DMS53 (cell line): ENCODE data around the gene CREM.
"Not testable (repeated sequence)": the region's sequence is repeated elsewhere in the genome, so short reads cannot be mapped to it uniquely, and the experiment has no call there.

Experiments used
- DNase-seq: peaks from one replicate; lab custom pipeline; 2025; lab: John Stamatoyannopoulos, UW

CREM gene

DNA sequence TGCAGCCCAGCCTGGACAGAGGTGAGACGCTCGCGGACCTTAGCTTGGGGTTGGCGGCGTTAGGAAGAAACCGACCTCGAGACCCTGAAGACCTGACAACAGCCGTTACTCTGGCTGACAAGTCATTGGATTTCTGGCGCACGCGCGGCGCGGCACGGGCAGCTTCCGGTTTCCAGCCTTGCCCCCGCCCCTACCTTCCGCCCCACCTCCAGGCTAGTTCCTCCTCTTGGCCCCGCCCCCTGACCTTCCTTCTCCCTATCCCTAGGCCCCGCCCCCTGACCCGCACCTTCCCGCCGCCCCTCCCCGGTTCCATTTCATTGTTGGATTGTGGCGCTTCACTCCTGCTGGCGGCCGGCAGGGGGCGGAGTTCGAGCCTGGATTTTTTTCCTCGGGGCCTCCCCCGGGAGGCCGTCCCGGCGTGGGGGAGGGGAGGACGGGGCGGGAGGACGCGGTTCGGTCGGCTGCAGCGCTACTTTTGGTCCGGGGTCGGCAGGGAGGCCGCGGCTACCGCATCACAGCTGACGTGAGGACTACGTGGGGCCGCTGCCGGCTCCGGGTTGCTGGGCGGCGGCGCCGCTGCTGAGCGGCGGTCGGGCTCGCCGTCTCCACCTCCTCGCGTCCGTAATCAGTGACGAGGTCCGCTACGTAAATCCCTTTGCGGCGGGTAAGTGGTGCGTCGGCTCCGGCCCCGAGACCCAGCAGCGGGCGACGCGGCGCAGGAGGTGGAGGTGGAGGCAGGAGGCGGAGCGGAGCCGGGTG is at the start of gene CREM:
CREM (plus strand) TSS at position 317 of the 759 bp plus-strand sequence. CDS start 10,990 bp downstream, outside the sequence.
- DNase-seq, result peak; percentile 99

DNA sequence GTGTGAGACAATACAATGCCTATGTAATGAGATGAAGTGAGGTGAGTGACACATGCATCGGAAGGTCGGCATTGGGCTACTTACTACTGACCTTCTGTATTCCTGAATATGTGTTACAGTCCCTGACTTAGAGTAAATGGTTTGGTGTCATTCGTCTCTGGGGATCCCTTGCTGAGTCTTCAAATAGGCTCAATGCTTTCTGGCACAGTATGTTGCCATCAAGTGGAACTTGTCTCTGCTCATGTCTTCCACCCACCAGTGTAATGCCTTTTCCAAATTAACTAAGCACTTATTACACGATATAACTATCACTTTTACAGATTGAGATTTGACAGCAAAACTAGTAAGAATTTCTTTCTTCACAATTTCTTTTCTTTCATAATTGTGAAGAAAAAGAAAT is 47.4 kb upstream of the CREM start:
- no peak for DNase-seq

DNA sequence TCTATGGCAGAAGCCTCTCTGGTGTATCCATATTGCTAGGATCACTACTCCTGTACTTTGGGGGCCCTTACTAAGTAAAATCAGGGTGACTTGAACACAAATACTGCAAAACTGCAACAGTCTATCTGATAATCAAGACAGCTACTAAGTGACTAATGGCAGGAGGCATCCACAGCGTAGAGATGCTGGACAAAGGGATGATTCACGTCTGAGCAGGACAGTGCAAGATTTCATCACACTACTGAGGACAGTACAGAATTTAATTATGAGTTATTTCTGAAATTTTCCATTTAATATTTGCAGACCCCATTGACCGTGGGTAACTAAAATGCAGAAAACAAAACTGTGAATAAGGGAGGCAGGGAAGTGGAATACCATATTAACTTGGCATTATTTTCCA is 46.9 kb upstream of the CREM start:
- no peak for DNase-seq

DNA sequence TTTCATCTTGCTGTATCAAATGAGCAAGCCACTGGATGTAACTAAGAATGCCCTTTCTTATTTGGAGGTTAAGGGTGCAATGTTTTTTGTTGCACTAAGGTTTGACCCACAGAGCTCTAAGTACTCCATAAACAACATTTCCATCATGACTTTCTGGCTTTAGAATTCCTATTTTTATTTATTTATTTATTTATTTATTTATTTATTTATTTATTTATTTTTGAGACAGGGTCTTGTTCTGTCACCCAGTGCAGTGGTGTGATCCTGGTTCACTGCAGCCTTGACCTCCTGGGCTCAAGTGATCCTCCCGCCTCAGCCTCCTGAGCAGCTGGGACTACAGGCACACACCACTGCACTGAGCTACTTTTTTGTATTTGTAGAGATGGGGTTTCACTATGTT is 46.4 kb upstream of the CREM start:
- DNase-seq, result not testable (repeated sequence)

DNA sequence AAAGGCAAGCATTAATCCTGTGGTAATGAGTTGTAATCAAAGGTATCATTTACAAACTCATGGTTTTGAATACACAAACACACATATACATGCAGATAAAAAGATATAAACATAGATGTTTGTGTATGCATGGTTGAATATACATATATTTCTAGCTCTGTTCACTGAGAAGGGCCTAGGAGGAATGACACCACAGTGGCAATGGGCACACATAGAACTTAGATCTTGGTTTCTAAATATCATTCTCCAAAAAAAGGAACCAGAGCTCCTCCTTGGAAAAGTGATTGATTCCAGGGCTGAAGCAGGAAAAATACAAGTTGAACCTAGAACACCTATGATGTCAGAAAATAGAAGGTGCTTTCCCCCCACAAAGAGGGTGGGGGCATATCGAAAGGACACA is 43.4 kb upstream of the CREM start:
- DNase-seq, result no peak

DNA sequence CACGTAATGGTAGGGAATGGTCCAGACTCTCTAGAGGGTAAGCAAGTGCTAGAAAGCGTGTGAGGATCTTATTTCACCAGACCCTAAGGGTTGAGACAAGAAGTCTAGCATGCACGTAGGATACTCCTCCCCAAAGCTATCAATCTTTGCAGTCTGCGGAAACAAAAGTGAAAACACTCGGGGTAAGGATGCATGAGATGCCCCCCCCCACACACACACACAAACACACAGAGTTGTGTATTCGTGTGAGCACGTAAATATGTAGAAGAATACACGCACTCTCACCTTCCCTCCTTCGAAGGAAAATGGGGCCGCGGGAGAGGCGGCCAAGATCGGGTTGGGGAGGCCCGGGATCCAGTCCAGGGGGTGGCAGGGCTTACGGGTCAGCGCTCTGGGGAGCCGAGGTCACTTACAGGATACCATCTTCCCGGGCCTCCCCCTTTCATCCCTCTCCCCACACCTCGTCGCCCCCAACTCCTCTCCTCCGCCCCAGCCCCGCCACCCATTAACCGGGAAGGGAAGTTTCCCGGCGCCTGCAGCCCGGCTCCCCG is 37.0 kb upstream of the CREM start:
- DNase-seq, result peak; percentile 49

DNA sequence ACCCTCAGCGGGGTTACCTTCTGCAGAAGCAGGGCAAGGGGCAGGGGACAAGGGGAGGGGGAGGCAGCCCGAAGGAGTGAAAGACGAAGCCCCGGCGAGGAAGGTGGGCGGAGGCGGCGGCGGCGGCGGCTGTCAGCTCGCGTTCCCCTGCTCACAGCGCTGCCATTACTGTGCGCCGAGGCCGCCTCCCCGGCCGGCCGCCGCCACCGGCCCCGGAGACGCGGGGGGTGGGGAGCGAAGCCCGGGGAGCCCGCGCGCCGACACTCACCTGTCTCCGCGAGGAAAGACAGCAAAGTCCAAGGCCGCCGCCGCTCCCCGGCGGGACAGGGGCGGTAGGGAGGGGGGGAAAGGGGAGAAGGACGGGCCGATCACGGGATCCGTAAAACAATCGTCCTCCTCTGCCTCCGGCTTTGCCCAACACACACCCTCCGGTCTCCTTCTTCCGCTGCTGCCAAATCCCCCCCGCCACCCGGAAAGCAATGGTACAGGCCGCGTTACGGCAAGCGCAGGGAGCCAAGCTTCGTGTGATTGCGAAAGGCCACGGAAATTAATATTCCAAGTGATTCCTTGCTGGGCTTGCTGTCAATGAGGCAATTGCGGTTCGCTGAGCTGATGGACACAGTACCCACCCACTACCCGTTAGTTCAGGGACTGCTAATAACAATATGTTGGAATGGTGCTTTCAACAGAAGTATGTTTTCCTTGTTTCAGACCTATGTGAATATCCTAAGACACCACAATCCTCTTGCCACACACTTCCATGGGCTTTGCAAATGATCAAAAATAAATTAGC is 36.3 kb upstream of the CREM start, which contains the start of gene CUL2:
CUL2 (minus strand) TSS at position 180 of the 793 bp plus-strand sequence. CDS start 19,024 bp downstream, outside the sequence.
- DNase-seq, result peak; percentile 97

DNA sequence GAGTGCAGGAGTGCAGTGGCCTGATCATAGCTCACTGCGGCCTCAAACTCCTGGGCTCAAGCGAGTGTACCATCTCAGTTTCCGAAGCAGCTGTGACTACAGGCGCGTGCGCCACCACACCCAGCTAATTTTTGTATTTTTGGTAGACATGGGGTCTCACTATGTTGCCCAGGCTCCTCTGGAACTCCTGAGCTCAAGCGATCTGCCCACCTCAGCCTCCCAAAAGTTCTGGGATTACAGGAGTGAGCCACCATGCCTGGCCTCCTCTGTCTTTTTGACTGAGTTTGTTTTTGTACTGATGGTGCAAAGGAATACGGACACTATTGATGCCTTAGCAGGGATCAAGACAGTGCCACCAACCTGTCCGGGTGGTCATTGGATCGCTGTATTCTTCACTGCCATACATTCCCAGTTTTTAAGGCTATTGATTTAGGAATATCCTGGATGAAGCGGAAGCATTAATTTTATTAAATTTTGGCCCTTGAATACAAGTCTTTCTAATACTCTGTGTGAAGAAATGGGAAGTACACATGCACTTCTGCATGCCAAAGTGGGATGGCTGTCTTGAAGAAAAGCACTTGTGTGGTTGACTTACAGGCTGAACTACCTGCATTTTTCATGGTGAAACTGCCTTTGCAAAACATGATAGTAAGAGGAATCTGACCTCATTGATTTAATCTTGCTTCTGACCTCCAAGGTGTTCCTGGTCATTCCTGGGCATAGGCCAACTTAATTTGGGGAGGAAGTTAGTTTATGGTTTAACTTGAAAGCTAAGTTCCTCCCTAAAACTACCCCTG is 34.5 kb upstream of the CREM start:
- DNase-seq, result no peak

DNA sequence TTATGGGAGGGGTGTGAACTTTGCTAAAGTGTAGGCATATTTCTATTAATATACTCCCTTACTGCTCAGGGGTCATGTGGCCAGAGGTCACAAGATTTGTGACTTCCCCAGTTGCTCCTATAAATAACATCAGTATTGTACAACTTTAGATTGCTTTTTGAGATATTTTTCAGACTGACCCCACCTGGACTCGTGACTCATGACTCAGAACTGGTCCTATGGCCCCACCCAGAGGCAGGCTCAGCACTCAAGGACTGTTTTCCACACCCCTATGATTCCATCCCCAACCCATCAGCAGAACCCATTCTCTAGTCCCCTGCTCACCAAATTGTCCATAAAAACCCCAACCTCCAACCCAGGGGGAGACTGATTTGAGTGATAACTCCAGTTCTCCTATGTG is 33.8 kb upstream of the CREM start:
- DNase-seq, result peak; percentile 11

DNA sequence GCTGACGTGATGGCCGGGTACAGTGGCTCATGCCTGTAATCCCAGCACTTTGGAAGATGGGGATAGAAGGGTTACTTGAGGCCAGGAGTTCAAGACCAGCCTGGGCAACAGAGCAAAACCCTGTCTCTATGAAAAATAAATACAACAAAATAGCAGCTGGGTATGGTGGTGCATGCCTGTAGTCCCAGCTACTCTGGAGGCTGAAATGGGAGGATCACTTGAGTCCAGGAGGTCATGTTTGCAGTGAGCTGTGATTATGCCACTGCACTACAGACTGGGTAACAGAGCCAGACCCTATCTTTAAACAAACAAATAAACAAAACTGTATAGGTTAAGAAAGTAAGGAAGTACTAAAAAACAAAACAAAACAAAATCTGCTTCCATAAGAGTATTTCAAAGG is 30.3 kb upstream of the CREM start:
- no peak for DNase-seq

DNA sequence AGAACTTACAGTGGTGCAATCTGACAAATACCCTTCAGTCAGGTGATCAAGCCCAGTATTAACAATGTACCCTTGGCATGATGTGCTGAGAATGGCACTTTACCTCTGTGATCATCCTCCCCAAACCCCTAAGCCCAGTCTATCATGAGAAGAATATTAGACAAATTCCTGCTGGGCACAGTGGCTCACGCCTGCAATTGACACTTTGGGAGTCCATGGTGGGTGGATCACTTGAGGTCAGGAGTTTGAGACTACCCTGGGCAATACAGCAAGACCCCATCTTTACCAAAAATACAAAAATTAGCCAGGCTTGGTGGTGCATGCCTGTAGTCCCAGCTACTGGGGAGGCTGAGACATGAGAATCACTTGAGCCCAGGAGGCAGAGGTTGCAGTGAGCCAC is 29.1 kb upstream of the CREM start:
- DNase-seq, result no peak

DNA sequence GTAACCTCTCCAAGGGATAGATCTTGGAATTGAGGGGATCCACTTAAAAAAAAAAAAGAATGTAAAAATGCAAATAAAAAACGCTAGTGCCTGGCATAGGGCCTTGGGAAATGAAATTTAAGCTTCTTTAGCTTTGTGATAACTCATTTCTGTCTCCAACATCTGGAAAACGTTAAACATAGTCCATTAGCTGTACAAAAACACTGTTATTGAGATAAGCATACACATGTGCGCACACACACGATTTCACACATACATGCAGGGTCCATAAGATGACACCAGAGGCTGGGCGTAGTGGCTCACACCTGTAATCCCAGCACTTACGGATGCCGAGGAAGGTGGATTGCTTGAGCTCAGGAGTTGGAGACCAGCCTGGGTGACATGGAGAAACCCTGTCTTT is 22.8 kb upstream of the CREM start:
- no peak for DNase-seq

DNA sequence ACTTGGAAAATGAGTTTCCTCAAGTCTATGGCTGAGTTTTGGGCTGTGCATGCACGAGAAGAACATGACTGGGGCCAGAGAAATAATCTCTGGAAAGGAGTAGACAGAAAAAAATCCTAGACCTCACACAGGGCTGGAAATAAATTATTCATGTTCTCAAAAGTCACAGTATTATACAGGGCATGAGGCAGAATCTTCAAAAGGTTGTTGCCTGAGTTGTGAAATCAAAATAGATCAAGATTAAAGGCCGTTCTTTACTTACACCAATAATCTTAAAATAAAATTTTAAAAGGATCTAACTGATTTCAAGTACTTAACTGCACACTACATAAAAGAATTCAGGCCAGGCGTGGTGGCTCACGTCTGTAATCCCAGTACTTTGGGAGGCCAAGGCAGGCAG is 14.1 kb upstream of the CREM start:
- DNase-seq, result no peak

DNA sequence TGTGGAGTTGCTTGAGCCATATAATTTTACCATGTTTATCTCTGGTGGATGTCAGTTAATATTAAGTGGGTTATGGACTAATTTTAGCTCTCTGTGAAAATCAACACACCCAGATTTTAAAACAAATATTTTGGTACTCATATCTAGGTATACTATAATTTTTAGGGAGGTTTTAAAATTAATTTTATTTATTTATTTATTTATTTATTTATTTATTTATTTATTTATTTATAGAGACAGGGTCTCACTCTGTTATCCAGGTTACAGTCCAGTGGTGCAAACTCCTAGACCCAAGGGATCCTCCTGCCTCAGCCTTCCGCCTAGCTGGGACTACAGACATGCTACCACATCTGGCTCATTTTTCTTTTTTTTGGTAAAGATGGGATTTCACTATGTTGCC is 7.3 kb upstream of the CREM start:
- DNase-seq, result no peak

DNA sequence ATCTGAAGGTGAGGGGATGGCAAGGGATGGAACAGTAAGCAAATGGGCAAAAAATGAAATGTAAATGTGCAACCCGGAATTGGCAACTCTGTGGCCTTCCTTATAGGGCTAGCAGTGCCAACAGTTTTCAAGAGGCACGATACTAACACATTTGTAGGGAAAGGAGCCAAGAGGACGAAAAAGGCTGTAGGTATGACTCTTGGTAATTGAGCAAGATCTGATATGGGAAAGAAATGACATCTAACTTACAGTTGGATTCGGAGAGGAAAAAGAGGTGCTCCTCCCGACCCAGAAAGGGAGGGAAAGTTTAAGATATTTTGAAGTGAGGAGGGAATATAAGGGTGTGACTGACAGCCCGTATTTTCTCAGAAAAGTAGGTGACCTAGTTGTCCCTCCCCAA is 2.1 kb upstream of the CREM start:
- DNase-seq, result no peak

DNA sequence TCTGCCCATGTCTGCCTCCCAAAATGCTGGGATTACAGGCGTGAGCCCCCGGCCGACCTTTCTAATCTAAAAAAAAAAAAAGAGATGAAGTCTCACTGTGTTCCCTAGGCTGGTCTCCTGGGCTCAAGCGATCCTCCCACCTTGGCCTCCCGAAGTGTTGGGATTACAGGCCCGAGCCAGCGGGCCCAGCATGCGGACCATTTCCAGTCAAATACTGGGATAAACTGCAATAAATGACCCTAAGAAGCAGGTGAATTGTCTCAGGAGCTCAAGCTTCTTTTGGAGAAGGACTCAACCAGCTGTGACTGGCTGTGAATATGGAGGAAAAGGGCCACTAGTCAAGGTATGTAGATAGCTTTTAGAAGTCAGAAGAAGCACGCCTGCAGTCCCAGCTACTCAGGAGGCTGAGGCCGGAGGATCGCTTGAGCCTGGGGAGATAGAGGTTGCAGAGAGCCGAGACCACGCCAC is 550 bp upstream of the CREM start:
- no peak for DNase-seq

DNA sequence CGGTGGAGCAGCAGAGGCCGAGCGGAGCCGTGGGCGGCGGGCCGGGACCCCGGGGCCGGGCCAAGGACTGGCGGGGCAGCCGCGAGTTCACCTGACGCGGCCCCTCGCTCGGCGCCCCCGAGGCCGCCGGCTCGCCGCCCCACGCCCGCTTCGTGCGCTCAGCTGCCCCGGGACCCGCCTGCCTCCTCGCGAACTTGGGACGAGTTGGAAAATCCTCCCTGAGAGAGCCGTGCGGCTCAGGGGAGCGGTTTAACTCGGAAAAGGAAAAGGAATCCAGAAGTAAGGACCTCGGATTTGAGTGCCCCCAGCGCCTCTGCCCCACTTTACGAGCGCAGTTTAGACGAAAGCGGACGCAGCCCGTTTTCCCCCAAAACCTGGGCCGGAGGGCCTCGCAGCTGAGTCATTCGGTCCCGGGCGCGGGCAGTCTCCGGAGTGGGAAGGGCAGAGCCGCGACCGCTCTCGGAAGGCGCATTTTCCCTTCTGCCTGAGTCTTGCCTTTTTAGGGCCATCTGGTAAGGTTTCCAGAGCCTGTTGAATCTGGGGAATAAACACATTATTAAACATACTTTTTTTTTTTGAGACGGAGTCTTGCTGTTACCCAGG is 744 bp downstream of the CREM start:
- peak; percentile 78 for DNase-seq

DNA sequence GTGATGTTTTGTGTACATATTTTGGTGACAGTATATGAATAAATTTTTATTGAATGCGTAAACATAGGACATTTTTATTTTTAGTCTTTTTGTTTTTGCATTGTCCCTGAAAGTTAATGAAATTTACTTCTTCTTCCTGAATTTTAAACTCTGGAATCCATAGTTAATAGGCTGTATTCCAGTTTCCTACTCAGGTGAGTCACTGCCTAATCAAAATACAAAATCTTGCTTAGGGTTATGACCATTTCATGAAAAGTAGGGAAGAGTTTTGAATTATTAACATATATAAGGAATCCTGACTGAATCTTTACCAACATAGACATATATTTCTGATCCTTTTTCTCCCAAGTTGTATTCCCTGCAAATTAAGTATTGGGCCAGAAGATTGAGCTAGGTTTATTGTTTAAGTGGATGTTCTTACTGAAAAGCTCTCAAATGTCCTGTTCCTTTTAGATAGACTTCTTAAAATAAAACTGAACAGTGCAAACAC is 2.6 kb downstream of the CREM start:
- no peak for DNase-seq

DNA sequence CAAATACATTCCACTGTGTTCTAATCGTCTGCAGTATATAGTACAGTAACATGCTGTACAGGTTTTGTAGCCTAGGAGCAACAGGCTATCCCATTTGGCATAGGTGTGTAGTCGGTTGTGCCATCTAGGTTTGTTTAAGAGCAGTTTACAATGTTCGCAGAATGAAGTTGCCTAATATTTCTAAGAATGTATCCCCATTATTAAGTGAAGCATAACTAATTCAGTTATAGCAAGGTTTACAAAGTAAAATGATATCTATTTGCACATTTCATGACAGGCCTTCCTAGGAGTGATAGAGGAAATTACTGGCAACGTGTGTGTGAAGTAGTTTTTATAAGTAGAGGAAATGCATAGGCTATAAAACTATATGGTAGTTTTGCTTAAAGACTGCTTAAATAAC is 4.0 kb downstream of the CREM start:
- peak; percentile 66 for DNase-seq

DNA sequence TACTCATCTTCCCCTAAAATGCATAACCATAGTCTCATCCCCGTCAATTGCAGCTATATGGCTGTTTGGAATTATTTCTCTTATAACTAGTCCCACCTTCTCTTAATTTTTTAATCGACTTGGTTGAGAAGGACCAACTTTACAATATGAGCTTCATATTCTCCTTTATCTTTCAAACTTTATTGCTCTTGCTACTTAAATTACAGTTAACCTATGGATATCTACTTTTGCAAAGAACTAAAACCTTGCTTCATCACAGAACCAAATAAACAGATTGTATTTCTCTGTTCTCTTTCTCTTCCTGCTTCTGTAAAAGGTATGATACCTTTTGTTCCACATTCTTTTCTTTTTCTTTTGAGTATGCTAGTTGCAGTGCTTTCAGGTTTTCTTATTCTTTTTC is 6.1 kb downstream of the CREM start:
- DNase-seq, result no peak

DNA sequence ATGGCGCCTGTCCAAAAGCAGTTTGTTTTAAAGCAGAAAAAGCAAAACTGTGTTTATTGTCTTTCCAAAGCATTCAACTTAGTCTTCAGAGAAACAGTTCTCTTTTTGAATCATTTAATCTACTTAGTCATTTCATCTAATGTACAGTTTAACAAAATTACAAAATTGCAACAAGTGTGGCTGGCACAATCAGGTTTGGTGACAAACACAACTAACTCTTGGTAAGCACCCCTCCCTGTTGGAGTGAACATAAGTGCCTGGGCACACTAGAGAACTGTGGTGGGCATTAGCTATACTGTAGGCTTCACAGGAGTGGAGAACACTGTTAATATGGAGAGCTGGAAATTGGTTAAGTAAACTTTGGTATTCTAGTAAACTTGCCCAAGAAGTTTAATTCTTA is 6.9 kb downstream of the CREM start:
- DNase-seq, result no peak

DNA sequence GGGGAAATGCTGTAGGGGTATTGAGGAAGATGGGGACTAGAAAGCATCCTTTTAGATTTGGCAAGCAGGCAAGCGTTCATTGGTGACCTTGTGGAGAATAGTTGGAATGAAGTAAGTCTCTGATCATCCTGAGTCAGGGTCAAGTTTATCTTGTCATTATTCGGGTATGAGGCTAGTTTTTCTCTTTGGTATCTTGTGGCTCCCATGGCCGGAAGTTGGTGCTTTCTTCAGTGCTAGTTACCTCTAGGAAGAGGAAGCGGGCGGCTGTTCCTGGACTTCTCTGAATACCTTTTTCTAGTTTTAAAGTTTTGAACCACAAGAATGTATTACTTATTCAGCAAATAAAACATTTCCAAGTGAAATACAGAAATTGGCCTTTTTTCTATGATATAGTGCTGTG is 9.2 kb downstream of the CREM start:
- DNase-seq, result no peak
